ENCODE data around the gene ALDH3B1. TPM values are rescaled to one million over a fixed set of nuclear protein-coding genes. Genes with fewer than 3 reads are reported as not detected.

Gene ALDH3B1
- total and polyA plus RNA-seq, 9 of the 15 experiments (the other 6 are each of a cell fraction or from before 2014, with no cell fraction given) = 0.01 to 0.35 (median 0.07) TPM; not detected in 2

- TF ChIP-seq MLLT1 (IDR thresholded peaks at IDR 0.05) (no peak), SMAD1 (IDR thresholded peaks at IDR 0.05; ENCODE audit: low read depth, low read length, partially characterized antibody) (no peak), ZNF76 (CRISPR knock-in tag; IDR thresholded peaks at IDR 0.05; ENCODE audit: borderline replicate concordance) (no peak), SAFB2 (IDR thresholded peaks at IDR 0.05; ENCODE audit: borderline replicate concordance, low read depth, low read length, severe bottlenecking) (no peak), PKNOX1 (IDR thresholded peaks at IDR 0.05) (peak; percentile 36; the same call in 1 of the 2 replicates), ZNF644 (tag; IDR thresholded peaks at IDR 0.05; ENCODE audit: low read depth) (0 out of 2 replicates have a peak, but pooled peaks have one; percentile 14), ZNF23 (CRISPR knock-in tag; IDR thresholded peaks at IDR 0.05) (no peak), CC2D1A (IDR thresholded peaks at IDR 0.05) (no peak), NFIC (IDR thresholded peaks at IDR 0.05) (peak; percentile 4; the same call in 1 of the 2 replicates), MEIS2 (IDR thresholded peaks at IDR 0.05; ENCODE audit: partially characterized antibody) (no peak), ZNF324 (CRISPR knock-in tag; IDR thresholded peaks at IDR 0.05) (no peak), SMAD4 (CRISPR knock-in tag; conservative IDR thresholded peaks at IDR 0.05) (no peak), FOXP1 (CRISPR knock-in tag; IDR thresholded peaks at IDR 0.05) (no peak), ZNF561 (CRISPR knock-in tag; conservative IDR thresholded peaks at IDR 0.05) (no peak), ZNF79 (CRISPR knock-in tag; IDR thresholded peaks at IDR 0.05; ENCODE audit: low read depth) (no peak), MYC (IDR thresholded peaks at IDR 0.05; ENCODE audit: low read depth, low read length) (no peak), MYC (CRISPR knock-in tag; IDR thresholded peaks at IDR 0.05; ENCODE audit: borderline replicate concordance, low read depth) (0 out of 2 replicates have a peak, but pooled peaks have one; percentile 2), GATAD2B (IDR thresholded peaks at IDR 0.05; ENCODE audit: borderline replicate concordance) (no peak), ZNF165 (CRISPR knock-in tag; IDR thresholded peaks at IDR 0.05; ENCODE audit: borderline replicate concordance) (no peak), RUNX1 (IDR thresholded peaks at IDR 0.05; ENCODE audit: low read depth) (no peak), PHF20 (IDR thresholded peaks at IDR 0.05; ENCODE audit: partially characterized antibody) (no peak)
- TF ChIP-seq, protein P1, sequence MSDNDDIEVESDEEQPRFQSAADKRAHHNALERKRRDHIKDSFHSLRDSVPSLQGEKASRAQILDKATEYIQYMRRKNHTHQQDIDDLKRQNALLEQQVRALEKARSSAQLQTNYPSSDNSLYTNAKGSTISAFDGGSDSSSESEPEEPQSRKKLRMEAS (CRISPR knock-in tag; IDR thresholded peaks at IDR 0.05) = no peak; the same call in 1 of the 2 replicates
- TF ChIP-seq, protein P2, sequence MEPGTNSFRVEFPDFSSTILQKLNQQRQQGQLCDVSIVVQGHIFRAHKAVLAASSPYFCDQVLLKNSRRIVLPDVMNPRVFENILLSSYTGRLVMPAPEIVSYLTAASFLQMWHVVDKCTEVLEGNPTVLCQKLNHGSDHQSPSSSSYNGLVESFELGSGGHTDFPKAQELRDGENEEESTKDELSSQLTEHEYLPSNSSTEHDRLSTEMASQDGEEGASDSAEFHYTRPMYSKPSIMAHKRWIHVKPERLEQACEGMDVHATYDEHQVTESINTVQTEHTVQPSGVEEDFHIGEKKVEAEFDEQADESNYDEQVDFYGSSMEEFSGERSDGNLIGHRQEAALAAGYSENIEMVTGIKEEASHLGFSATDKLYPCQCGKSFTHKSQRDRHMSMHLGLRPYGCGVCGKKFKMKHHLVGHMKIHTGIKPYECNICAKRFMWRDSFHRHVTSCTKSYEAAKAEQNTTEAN (CRISPR knock-in tag; IDR thresholded peaks at IDR 0.05) = no peak
Observed at GRCh38 chr11:68004551-68005335, 5.4 kb upstream of the ALDH3B1 start (continued).

Measured in K562 (cell line).